ENCODE results near the gene FCHSD2. TPM values are rescaled to one million over a fixed set of nuclear protein-coding genes. Genes with fewer than 3 reads are reported as not detected.

Gene FCHSD2
- total and polyA plus RNA-seq, 9 of the 15 experiments (the other 6 are each of a cell fraction or from before 2014, with no cell fraction given), result 1.8 to 14.7 (median 6.4) TPM

GRCh38 chr11:73055655-73056354 lies 86.3 kb downstream of the FCHSD2 start:
- POLR2A ChIA-PET, result no interaction called here
- H4K20me1 ChIP-seq (replicated peaks; ENCODE audit: control insufficient read depth, insufficient read depth, low read length), result no peaks in the 10 kb centered on the region
- CTCF ChIA-PET (ENCODE audit: low intra/inter-chr PET ratio), result no interaction called here
- no peak overlapping the region for H3K4me2 ChIP-seq (ENCODE audit: insufficient read depth, low read length)
- no peaks in the 10 kb centered on the region for H3K9me1 ChIP-seq (ENCODE audit: control insufficient read depth, insufficient read depth, low read length)
- H3K27ac ChIP-seq (ENCODE audit: extremely low read depth, low read depth, low read length), result no peak overlapping the region
- H3K79me2 ChIP-seq (ENCODE audit: control insufficient read depth, insufficient read depth, low read length), result no peaks in the 10 kb centered on the region
- H3K9me3 ChIP-seq (replicated peaks; ENCODE audit: control insufficient read depth, insufficient read depth, low read depth, low read length), result no peaks in the 10 kb centered on the region
- no peaks in the 10 kb centered on the region for H3K36me3 ChIP-seq (ENCODE audit: control insufficient read depth, insufficient read depth, low read length)
- peak; percentile 50 for TF ChIP-seq CBFA2T3 (IDR thresholded peaks at IDR 0.05)
- TF ChIP-seq TAL1 (IDR thresholded peaks at IDR 0.05), result peak; percentile 55
- peak; percentile 25; the same call in 1 of the 2 replicates for TF ChIP-seq TEAD4 (IDR thresholded peaks at IDR 0.05; ENCODE audit: low read length)
- no peak for TF ChIP-seq TEAD4 (CRISPR knock-in tag; IDR thresholded peaks at IDR 0.05; ENCODE audit: borderline replicate concordance)
- TF ChIP-seq ARID1B (IDR thresholded peaks at IDR 0.05), result peak; percentile 49
- no peak for TF ChIP-seq SAP30 (IDR thresholded peaks at IDR 0.05; ENCODE audit: borderline replicate concordance, insufficient read depth, low read depth, low read length, poor library complexity, severe bottlenecking)
- 0 out of 2 replicates have a peak, but pooled peaks have one; percentile 15 for TF ChIP-seq CBFA2T2 (conservative IDR thresholded peaks at IDR 0.05)
- TF ChIP-seq NR2C1 (IDR thresholded peaks at IDR 0.05), result peak; percentile 53; the same call in 1 of the 2 replicates
- TF ChIP-seq NR2C1 (tag; IDR thresholded peaks at IDR 0.05), result 0 out of 2 replicates have a peak, but pooled peaks have one; percentile 29
- TF ChIP-seq SNIP1 (IDR thresholded peaks at IDR 0.05; ENCODE audit: low read depth), result no peak
- peak; percentile 48; the same call in 1 of the 2 replicates for TF ChIP-seq TCF3 (CRISPR knock-in tag; IDR thresholded peaks at IDR 0.05)
- peak; percentile 27; the same call in 1 of the 2 replicates for TF ChIP-seq FOXM1 (IDR thresholded peaks at IDR 0.05; ENCODE audit: low read depth)
- TF ChIP-seq FOXM1 (CRISPR knock-in tag; IDR thresholded peaks at IDR 0.05; ENCODE audit: low read depth), result no peak
- 20% methylated on average over 3 of the region's 3 CpGs for WGBS (ENCODE audit: insufficient coverage, low coverage, missing lambda C conversion rate)
- ATAC-seq (no peak), FAIRE-seq (no peak), DNase-seq (ENCODE audit: extremely low read depth in 1 of 4, low spot score in 3 of 4) (peak in 3 of 4 experiments; percentile 10 to 17 (median 10))
- in situ Hi-C loops (cut with MboI) (no loop called here), intact Hi-C loops (cut with micrococcal nuclease) (no loop called here)
- H3K4me3 ChIP-seq, result no peak overlapping the region
- no peaks in the 10 kb centered on the region for H3K27me3 ChIP-seq (ENCODE audit: control insufficient read depth in 2 of 2, insufficient read depth in 2 of 2, low read length in 2 of 2)
- no peak overlapping the region for H2AFZ ChIP-seq (ENCODE audit: low read depth, low read length)
- no TSS peak for BruUV-seq (replicated peaks)
- H3K4me1 ChIP-seq (replicated peaks in 1 of 2; ENCODE audit: control insufficient read depth in 2 of 2, insufficient read depth in 2 of 2, low read length in 2 of 2), result no peaks in the 10 kb centered on the region; a peak in 1 of 5 replicates
- no peak overlapping the region for H3K9ac ChIP-seq (ENCODE audit: insufficient read depth in 1 of 2, low read depth in 2 of 2, low read length in 2 of 2)

Measured in K562 (cell line).